HCEC 1CT (cell line): ENCODE results near the gene RHEBL1.

Experiments
- DNase-seq: peaks from one replicate; pipeline ENCODE4 v3.0.0-alpha.2; 2017

Gene RHEBL1

DNA sequence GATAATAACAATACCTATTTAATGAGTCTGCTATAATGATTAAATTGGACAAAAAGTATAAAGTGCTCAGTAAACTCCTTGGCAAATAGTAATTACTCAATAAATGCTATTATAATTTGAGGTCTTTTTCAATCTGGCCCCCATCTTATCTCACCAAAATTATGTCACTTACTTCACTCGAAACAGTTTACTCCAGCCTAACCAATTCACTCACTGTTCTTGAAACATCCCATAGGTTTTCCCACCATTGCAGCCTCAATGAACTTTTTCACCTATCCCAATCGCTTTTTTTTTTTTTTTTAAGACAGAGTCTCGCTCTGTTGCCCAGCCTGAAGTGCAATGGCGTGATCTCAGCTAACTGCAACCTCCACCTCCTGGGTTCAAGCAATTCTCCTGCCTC, 33.8 kb downstream of the RHEBL1 start:
- DNase-seq = no peak

DNA sequence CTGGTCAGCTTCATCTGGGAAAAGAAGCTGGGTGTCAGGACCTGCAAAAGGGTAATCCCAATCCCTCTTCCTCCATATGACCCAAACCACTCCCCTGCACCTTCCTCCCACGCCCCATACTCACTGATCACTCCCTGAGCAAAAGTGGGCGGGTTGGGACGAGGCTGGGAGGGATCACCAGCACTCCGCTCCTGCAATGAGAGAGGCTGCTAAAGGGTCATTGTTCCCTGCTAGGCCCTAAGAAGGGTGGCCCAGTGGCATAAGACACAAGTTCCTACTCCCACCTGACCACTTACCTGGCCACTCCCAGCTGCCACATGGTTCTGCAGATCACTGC, 35.5 kb downstream of the RHEBL1 start:
- DNase-seq = no peak

DNA sequence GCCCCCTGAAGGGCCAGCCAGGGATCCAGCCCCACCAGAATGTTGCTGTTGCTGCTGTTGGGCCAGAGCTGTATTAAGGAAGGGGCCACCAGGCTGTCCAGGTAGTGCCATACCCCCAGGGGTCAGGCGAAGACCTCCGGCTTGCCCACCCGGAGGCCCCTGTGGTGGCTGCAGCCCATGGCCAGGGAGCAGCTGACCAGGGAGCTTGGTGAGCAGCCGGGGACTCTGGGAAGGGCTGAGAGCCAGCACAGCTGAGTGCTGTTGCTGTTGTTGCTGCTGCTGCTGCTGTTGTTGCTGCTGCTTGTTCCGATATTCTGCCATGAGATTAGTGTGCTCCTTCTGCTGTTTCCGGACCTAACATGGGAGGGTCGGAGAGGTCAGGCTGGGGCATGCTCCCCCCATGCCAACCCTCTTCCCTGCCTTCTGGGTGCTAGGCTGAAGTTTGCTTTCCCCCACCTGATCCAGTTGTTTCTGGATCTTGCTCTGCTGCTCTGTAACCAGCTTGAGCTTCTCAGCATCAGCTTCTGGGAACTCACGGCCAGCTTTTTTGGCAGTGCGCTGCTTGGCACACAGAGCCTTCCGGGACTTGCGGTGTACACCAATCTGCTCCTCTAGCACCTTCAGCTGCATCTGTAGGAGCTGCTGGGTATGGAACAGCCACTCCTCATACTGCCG, 36.0 kb downstream of the RHEBL1 start:
- no peak for DNase-seq

- DNase-seq = no peak
Measured at GRCh38 chr12:49032679-49033447, 36.9 kb downstream of the RHEBL1 start.

DNA sequence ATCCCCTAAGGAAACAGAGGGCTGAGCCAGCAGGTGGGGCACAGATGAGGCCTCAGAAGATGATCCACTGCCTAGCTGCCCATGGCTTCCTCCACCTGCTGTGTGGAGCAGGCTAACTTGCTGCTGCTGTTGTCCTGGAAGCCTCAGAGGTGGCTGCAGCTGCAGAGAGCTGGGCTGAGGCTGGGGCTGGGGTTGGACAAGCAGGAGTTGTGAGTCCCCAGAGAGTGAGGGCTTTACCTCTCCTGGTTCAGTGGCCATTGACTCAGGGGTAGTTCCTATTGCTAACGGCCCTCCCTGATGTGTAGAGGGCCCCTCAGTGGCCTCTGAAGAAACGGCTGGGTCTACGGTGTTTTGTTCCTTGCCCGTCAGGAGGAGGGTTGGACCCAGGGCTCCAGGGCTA, 37.5 kb downstream of the RHEBL1 start:
- DNase-seq = no peak

DNA sequence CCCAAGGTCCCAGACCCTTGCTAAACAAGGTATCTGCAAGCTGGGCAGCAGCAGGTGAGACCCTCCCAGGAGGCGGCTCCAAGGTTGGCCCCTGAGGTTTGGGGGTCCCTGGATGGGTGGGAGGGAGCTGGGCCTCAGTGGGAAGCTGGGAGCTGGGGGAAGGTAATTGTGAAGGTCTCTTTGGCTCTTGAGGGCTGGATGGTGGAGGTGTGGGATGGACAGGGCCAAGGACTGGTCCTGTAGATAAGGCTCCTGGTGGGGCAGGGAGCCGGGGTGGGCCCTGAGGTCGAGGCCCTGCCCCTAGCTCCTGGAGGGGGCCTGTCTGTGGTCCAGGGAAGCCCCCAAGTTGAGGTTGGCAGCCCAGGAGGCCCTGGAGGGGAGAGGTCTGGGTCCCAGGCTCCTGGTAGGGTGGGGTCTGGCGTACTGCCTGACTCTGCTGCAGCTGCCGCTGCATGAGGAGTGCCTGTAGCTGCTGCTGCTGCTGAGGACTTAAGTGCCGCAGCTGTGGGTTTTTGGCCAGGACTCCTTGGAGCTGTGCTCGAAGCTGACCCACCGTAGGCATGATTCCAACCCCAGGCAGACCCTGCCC, 38.1 kb downstream of the RHEBL1 start:
- DNase-seq = no peak

- no peak for DNase-seq
Measured at GRCh38 chr12:49030714-49031572, 38.8 kb downstream of the RHEBL1 start.

- no peak for DNase-seq
Measured at GRCh38 chr12:49030119-49030518, 39.7 kb downstream of the RHEBL1 start.

GRCh38 chr12:49028666-49029275, 41.0 kb downstream of the RHEBL1 start:
- DNase-seq = no peak

GRCh38 chr12:49027846-49028555, 41.8 kb downstream of the RHEBL1 start:
- DNase-seq = no peak

DNA sequence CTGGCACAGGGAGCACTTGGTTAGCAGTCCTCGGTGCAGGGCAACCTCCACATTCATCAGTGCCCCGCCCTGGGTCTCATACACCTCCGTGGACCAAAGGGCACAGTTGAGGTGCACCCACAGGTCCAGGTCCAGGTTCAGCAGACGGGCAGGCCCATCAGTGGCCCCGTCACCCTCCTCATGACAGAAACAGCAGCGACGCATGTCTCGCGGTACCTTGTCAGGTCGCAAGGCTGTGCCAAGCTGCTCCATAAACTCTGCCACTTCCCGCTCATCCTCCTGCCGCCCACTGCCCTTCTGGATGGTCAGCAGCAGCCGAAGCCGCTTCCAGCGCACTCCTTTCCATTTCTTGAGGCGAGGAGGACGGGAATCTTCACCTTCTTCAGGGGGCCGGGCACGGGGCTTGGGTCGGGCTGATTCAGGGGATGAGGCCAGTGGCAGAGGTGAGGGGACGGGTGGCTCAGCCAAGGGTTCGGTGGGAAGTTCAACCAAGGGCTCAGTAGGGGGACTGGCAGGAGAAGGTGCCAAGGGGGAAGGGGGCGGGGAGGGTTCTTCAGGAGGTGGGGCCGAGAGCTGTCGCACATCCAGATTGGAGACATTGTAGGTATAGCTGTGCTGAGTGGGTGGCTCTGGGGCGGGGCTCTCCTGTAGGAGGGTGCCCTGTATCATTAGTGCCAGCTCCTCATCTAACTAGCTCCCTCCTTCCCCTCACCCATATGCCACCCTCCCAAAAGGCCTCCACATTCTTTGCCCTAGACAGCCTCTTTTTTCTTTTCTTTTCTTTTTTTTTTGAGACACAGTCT, 42.9 kb downstream of the RHEBL1 start:
- DNase-seq = no peak

GRCh38 chr12:49026101-49026500, 43.7 kb downstream of the RHEBL1 start:
- no peak for DNase-seq

GRCh38 chr12:49025463-49025862, 44.3 kb downstream of the RHEBL1 start:
- no peak for DNase-seq

DNA sequence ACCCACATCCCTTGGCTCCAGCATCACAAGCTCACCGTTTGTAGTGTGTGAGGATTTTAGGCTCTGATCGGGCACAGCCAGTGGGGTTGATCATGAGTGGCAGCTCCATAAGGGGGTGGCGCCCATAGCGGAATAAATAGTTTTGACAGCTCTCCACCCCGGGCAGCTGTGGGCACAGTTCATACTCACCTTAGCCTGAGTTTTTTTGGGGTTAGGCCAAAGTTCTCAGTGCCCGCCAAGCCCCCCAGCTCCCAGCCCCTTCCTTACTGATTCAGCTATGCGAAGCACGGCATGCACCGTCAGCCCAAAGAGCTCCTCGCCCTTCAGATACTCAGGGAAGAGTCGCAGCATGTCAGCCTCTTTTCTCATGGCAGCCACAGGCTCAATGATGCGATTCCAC, 45.2 kb downstream of the RHEBL1 start:
- DNase-seq = no peak

- no peak for DNase-seq
Measured at GRCh38 chr12:49023812-49024211, 46.0 kb downstream of the RHEBL1 start.

GRCh38 chr12:49022558-49023178, 47.1 kb downstream of the RHEBL1 start:
- DNase-seq = no peak

- no peak for DNase-seq
Measured at GRCh38 chr12:49021292-49021915, 48.4 kb downstream of the RHEBL1 start.

- DNase-seq = no peak
Measured at GRCh38 chr12:49020441-49020840, 49.3 kb downstream of the RHEBL1 start.

DNA sequence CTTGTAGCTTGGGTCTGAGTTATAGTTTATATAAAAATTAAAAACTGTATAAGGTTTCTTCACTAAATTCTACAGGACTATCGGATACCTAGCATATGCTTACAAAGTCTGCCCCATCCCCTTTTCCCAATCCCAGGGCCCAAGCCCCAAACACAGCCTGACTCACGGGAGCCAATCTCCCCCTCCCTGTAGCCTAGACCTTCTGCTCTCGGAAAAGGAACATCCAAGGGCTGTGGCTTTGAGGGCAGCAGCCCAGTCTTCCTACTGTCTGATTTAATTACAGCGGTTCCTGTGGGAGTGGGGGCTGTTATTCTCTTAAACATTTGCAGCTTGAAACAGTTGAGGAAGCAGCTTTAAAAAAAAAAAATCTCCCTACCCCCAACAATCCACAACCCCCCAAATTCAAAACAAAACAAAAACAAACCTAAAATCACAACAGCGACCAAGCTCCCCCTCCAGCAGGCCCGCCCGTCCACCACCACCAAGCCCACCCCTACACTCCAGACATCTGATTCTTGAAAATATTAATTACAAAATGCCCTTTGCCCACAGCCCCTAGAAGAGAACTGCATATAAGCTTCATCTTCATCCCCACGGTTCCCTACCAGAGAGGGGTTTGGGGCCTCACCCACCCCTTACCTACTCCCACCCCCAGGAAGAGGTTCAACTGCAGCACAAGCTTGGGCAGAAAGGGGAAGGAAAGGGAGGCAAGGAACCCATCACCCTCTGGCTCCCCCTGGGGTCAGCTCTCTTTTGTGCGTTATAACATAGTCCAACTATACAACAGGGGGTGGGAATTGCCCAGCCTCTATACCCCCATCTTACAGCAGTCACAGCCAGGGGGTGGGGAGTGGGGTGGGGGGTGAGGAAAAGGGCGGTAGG, 50.1 kb downstream of the RHEBL1 start:
- peak; percentile 28 for DNase-seq

DNA sequence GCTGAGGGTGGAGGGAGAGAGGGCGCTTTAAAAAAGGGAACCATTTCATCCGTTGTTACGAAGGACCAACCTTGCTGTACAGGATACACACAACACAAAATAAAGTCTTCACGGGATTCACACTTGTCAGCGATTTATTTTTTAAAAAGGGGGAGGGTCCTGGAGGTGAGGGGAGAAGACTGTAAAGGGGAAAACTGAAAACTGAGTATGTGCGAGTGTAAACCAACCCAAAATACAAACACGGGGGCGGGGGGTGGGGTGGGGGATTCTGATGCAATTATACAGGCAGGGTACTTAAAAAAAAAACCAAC, 50.7 kb downstream of the RHEBL1 start:
- DNase-seq = no peak
